ENCODE results near the gene TMEM259.

- TF ChIP-seq CTCF (IDR thresholded peaks at IDR 0.05 in 2 of 3, conservative IDR thresholded peaks at IDR 0.05 in 1 of 3; ENCODE audit: borderline replicate concordance in 1 of 3, insufficient read depth in 1 of 3, low read depth in 2 of 3, low read length in 2 of 3) (no peak), SIN3A (IDR thresholded peaks at IDR 0.05; ENCODE audit: low read depth) (no peak)
Measured at GRCh38 chr19:1015782-1016646, 4.9 kb downstream of the TMEM259 start.

All from HCT116 (cell line).